ENCODE measurements around the gene NFKBIE.

Gene NFKBIE

DNA sequence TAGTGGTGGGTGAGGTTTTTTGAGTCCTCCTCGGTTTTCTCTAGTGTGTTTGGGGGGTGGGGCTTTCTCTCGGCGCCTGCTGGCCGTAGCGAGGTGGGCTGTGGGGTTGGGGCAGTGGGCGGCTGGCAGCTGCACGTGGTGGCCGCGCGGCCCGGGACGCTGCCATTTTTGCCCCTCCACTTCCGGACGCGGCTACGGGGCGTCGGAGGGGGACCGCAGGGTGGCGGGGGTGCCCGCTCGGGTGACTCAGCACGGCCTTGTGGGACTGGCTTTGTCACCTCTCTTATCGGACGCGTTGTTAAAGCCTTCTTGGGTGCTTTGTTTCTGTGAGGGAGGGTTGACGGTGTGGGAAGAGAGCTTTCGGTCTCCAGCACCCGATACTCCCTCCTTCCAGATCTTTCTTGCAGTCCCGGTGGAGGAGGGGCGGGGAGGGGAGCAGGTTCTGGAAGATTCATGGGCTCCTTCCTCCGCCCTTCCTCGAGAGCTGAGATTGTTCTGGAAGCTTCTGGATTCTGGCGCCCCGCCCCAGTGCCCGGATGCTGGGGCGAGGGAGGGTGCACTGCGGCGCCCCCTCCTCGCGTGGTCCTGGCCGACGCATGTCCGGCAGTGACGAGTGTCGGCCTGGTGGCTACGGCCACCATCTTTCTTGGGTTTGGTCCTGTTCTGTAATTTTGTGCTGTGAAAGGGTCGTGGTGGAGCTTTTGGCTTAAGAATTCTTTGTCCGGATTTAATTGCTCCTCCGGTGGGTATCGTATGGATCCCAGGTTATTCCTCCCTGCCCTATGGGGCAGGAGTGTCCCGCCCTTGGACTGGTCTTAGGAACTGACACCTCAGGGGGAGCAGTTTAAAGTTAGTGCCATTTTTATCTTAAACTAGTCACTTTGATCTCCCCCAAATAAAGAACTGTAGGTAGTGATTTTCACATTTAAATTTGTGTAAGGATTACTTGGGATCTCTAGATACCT is 17.7 kb downstream of the NFKBIE start:
- ChIA-PET CTCF (interaction anchor here (1.4 to 8.1 kb wide), 6 partner anchors 9 to 151 kb away, joined by 3 to 135 read pairs (median 6); partner anchors contain the start of genes SLC29A1 and SLC35B2), POLR2A (interaction anchor here (0.6 to 4.4 kb wide), 13 partner anchors 8 to 621 kb away, joined by 3 to 109 read pairs (median 6); partner anchors contain the start of genes GTPBP2, SLC29A1 and SLC35B2)
- TF ChIP-seq, protein P1, sequence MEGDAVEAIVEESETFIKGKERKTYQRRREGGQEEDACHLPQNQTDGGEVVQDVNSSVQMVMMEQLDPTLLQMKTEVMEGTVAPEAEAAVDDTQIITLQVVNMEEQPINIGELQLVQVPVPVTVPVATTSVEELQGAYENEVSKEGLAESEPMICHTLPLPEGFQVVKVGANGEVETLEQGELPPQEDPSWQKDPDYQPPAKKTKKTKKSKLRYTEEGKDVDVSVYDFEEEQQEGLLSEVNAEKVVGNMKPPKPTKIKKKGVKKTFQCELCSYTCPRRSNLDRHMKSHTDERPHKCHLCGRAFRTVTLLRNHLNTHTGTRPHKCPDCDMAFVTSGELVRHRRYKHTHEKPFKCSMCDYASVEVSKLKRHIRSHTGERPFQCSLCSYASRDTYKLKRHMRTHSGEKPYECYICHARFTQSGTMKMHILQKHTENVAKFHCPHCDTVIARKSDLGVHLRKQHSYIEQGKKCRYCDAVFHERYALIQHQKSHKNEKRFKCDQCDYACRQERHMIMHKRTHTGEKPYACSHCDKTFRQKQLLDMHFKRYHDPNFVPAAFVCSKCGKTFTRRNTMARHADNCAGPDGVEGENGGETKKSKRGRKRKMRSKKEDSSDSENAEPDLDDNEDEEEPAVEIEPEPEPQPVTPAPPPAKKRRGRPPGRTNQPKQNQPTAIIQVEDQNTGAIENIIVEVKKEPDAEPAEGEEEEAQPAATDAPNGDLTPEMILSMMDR (IDR thresholded peaks at IDR 0.05; ENCODE audit: insufficient read depth, low read length, missing control alignments) = no peak
- peak overlapping the region; percentile 99 for H3K4me3 ChIP-seq (ENCODE audit: low read depth, low read length)
- no peak for DNase-seq (ENCODE audit: low read depth, low spot score)

DNA sequence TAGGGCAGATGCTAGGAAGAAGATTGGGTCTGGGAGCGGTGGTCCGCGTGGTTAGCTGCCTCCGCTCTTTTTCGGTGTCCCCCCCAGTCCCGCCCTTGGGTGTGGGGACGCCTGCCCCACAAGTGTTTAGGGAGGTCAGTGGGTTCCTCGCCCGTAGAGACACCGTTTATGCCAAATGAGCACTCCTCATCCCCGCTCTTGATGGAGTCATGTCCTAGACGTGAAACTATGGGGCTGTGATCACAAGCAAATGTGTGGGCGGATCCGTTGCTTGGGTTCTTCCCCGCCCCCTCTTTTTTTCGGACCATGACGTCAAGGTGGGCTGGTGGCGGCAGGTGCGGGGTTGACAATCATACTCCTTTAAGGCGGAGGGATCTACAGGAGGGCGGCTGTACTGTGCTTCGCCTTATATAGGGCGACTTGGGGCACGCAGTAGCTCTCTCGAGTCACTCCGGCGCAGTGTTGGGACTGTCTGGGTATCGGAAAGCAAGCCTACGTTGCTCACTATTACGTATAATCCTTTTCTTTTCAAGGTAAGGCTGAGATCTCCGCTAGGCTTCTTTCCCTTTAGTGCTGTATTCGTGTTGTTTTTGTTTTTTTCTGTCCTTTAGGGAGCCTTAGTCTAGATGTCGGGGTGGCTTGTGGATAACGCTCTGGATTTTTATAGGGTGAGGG is 18.6 kb downstream of the NFKBIE start, which contains the start of gene HSP90AB1:
Gene HSP90AB1 (plus strand): TSS at position 439 of the 675 bp plus-strand sequence. CDS start 1,529 bp downstream, outside the sequence.
- ChIA-PET CTCF (interaction anchor here (1.7 to 8.1 kb wide), 4 partner anchors 10 to 74 kb away, joined by 8 to 135 read pairs (median 30); partner anchors contain the start of genes SLC29A1 and SLC35B2), POLR2A (interaction anchor here (0.5 to 4.4 kb wide), 16 partner anchors 9 to 620 kb away, joined by 3 to 109 read pairs (median 5); partner anchors contain the start of genes GTPBP2, SLC29A1 and SLC35B2)
- TF ChIP-seq, protein P1 (IDR thresholded peaks at IDR 0.05; ENCODE audit: insufficient read depth, low read length, missing control alignments) = no peak
- DNase-seq (ENCODE audit: low read depth, low spot score) = peak; percentile 96
- peak within 1 kb of the TSS; percentile 99 for H3K4me3 ChIP-seq (ENCODE audit: low read depth, low read length)

DNA sequence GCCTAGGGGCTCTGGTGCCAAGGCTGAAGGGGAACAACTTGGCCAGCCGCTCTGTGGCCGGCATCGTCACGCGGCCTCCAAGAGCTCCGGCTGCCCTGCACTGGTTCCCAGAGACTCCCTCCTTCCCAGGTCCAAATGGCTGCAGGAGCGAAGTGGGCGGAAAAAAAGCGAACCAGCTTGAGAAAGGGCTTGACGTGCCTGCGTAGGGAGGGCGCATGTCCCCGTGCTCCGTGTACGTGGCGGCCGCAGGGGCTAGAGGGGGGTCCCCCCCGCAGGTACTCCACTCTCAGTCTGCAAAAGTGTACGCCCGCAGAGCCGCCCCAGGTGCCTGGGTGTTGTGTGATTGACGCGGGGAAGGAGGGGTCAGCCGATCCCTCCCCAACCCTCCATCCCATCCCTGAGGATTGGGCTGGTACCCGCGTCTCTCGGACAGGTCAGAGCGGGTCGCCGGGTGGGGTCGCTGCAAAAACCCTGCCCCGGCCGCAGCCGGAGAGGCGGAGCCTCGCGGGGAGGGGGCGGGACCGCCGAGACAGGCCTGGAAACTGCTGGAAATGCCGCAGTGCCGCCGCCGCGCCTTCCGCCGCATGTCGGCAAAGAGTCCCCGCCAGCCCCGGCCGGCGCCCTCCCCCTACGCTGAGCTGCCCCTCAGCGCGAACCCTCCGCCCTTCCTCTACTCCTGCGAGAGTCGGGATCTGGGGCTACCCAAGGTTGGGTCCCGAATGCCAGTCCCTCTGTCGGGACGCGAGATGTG is 19.3 kb downstream of the NFKBIE start:
- peak overlapping the region; percentile 99 for H3K4me3 ChIP-seq (ENCODE audit: low read depth, low read length)
- POLR2A ChIA-PET = interaction anchor here (0.5 to 4.4 kb wide), 15 partner anchors 8 to 617 kb away, joined by 3 to 109 read pairs (median 6); partner anchors contain the start of genes GTPBP2, SLC29A1 and SLC35B2
- DNase-seq (ENCODE audit: low read depth, low spot score) = no peak
- TF ChIP-seq, protein P1 (IDR thresholded peaks at IDR 0.05; ENCODE audit: insufficient read depth, low read length, missing control alignments) = peak; percentile 42
- CTCF ChIA-PET = interaction anchor here (0.8 to 8.1 kb wide), 8 partner anchors 9 to 73 kb away, joined by 3 to 135 read pairs (median 6); partner anchors contain the start of genes SLC29A1 and SLC35B2

DNA sequence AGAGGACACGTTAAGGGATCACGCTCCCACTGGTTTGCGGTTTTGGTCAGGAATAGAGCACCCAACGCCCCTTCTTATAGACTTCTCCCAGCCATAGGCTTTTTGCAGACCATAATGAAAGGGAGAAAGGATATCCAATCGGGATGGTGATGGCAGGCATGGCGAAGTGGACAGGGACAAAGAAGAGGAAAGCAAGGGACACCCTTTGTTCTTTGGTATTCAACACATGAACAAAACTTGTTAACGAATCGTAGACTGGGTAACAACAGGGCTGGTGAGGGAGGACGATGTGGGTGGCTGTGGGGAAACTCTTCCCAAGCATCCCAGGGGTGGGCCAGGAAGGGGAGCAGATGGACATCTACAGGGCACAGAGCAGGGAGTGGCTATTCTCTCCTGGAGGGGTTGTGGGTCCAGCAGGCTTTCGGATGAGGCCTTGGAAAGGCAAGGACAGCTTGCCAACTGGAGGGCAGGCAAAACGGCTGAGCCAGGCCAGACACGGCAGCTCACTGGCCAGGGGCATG is 19.9 kb downstream of the NFKBIE start:
- DNase-seq (ENCODE audit: low read depth, low spot score) = no peak
- ChIA-PET CTCF (interaction anchor here (0.6 to 8.1 kb wide), 9 partner anchors 9 to 145 kb away, joined by 3 to 135 read pairs (median 3); partner anchors contain the start of gene SLC35B2), POLR2A (interaction anchor here (1.0 to 4.4 kb wide), 4 partner anchors 8 to 22 kb away, joined by 3 to 109 read pairs (median 38); partner anchors contain the start of genes SLC29A1 and SLC35B2)
- TF ChIP-seq, protein P1 (IDR thresholded peaks at IDR 0.05; ENCODE audit: insufficient read depth, low read length, missing control alignments) = no peak
- peak overlapping the region; percentile 99 for H3K4me3 ChIP-seq (ENCODE audit: low read depth, low read length)

DNA sequence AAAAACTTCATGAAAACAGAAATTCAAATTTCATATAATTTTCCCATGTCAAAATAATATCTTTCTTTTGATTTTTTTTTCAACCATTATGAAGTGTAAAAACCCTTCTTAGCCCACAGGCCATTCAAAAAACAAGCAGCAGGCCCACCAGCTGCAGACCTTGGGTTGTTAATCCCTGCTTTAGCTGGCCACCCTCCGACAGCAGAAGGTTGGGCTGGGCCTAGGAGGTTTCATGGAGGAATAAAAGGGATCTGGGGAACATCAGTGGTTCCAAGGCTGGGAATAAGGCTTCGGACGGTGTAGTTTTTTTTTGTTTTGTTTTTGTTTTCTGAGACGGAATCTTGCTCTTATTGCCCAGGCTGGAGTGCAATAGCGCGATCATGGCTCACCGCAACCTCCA is 22.0 kb downstream of the NFKBIE start:
- DNase-seq (ENCODE audit: low read depth, low spot score) = no peak
- TF ChIP-seq, protein P1 (IDR thresholded peaks at IDR 0.05; ENCODE audit: insufficient read depth, low read length, missing control alignments) = no peak
- no peak overlapping the region for H3K4me3 ChIP-seq (ENCODE audit: low read depth, low read length)
- POLR2A ChIA-PET = no interaction called here
- CTCF ChIA-PET = interaction anchor here (1.0 to 8.1 kb wide), 5 partner anchors 7 to 70 kb away, joined by 3 to 135 read pairs (median 7); partner anchors contain the start of gene AARS2
